PC-3 (cell line): ENCODE data around the gene FOXRED2. TPM values are rescaled to one million over a fixed set of nuclear protein-coding genes. Genes with fewer than 3 reads are reported as not detected.

Source experiments
- ATAC-seq: fragments of 200-7000 bp; cut with Tn5 transposase; 2 replicates; pipeline ENCODE4 v1.9.1; 2020; ENCODE audit warnings: mild to moderate bottlenecking, moderate library complexity
- BruUV-seq: library from RNA; stranded (reverse); fragments of 400-500 nt; replicated peaks from 2 replicates; lab custom pipeline; 2021; lab: Mats Ljungman, UMichigan
- CTCF ChIA-PET: fragments of 300-600 bp; sonication (Branson Sonifier 250); formaldehyde crosslinking; loops from one replicate; lab custom pipeline; 2022; ENCODE audit warnings: antibody characterized with exemption; lab: Charles Lee
- POLR2A ChIA-PET: fragments of 300-600 bp; sonication (Branson Sonifier 250); formaldehyde crosslinking; loops from one replicate; lab custom pipeline; 2022; ENCODE audit warnings: antibody characterized with exemption; ENCODE audit not compliant: unreplicated experiment; lab: Charles Lee
- DNase-seq: peaks from one replicate; pipeline ENCODE4 v3.0.0-alpha.2; 2015
- H2AFZ ChIP-seq: fragments of 300-600 bp; sonication (generic); 2 replicates; pipeline ENCODE4 v1.6.0; 2016; ENCODE audit warnings: antibody characterized with exemption, low read length
- H3F3A ChIP-seq: fragments of 300-600 bp; sonication (generic); one replicate; pipeline ENCODE4 v1.6.0; 2017; ENCODE audit warnings: antibody characterized with exemption, low read length, control low read depth, mild to moderate bottlenecking; ENCODE audit not compliant: unreplicated experiment
- H3K27ac ChIP-seq: fragments of 300-600 bp; sonication (generic); 2 replicates; pipeline ENCODE4 v1.5.1; 2016; ENCODE audit warnings: mild to moderate bottlenecking, low read length
- H3K27me3 ChIP-seq: fragments of 300-600 bp; sonication (generic); 2 replicates; pipeline ENCODE4 v1.6.1; 2016; ENCODE audit warnings: low read length, mixed read lengths
- H3K36me3 ChIP-seq: fragments of 300-600 bp; sonication (generic); 2 replicates; pipeline ENCODE4 v1.6.1; 2016; ENCODE audit warnings: low read depth, mixed run types, low read length, mixed read lengths
- H3K4me1 ChIP-seq: fragments of 300-600 bp; sonication (generic); 2 replicates; pipeline ENCODE4 v1.5.1; 2016; ENCODE audit warnings: low read length; ENCODE audit not compliant: insufficient read depth
- H3K4me2 ChIP-seq: fragments of 300-600 bp; sonication (generic); 2 replicates; pipeline ENCODE4 v1.6.0; 2016; ENCODE audit warnings: low read length
- H3K4me3 ChIP-seq: fragments of 300-600 bp; sonication (generic); 2 replicates; pipeline ENCODE4 v1.5.1; 2016; ENCODE audit warnings: mild to moderate bottlenecking, low read length, mixed read lengths
- H3K79me2 ChIP-seq: fragments of 300-600 bp; sonication (generic); 2 replicates; pipeline ENCODE4 v1.6.1; 2017; ENCODE audit warnings: low read length, mixed read lengths
- H3K9ac ChIP-seq: fragments of 300-600 bp; sonication (generic); 2 replicates; pipeline ENCODE4 v1.6.0; 2016; ENCODE audit warnings: mild to moderate bottlenecking, low read length
- H3K9me2 ChIP-seq: fragments of 300-600 bp; sonication (generic); replicated peaks from 2 replicates; pipeline ENCODE4 v1.6.1; 2016; ENCODE audit warnings: mixed run types, low read length, mixed read lengths
- H3K9me3 ChIP-seq: fragments of 300-600 bp; sonication (generic); 2 replicates; pipeline ENCODE4 v1.6.1; 2016; ENCODE audit warnings: low read length, mixed read lengths
- H4K20me1 ChIP-seq: fragments of 300-600 bp; sonication (generic); 2 replicates; pipeline ENCODE4 v1.6.1; 2016; ENCODE audit warnings: low read length, mixed read lengths
- CTCF ChIP-seq: fragments of 300-600 bp; sonication (generic); conservative IDR thresholded peaks from 2 replicates; pipeline ENCODE4 v1.5.1; 2017; ENCODE audit warnings: antibody characterized with exemption, low read depth, mild to moderate bottlenecking, low read length
- EZH2 ChIP-seq: fragments of 300-600 bp; sonication (generic); IDR thresholded peaks from one replicate; pipeline ENCODE4 v1.6.1; 2017; ENCODE audit warnings: antibody characterized with exemption, mild to moderate bottlenecking, low read length; ENCODE audit not compliant: unreplicated experiment
- EZH2phosphoT487 ChIP-seq: fragments of 300-600 bp; sonication (generic); IDR thresholded peaks from 2 replicates; pipeline ENCODE4 v1.6.1; 2018; ENCODE audit warnings: mild to moderate bottlenecking, antibody characterized with exemption, low read length, borderline replicate concordance
- intact Hi-C: fragments of 100-400 bp; cut with micrococcal nuclease; formaldehyde crosslinking; loops from 2 replicates; pipeline ENCODE4 v1.9.0; 2023
- total RNA-seq: library from RNA; depleted of rRNA; stranded (reverse); fragments of >200 nt; gene quantifications from 2 replicates; pipeline ENCODE4 v1.2.3, GENCODE V29; 2014

FOXRED2 gene
- total RNA-seq, 1 experiment from 2014 or later = 5.5 TPM

DNA sequence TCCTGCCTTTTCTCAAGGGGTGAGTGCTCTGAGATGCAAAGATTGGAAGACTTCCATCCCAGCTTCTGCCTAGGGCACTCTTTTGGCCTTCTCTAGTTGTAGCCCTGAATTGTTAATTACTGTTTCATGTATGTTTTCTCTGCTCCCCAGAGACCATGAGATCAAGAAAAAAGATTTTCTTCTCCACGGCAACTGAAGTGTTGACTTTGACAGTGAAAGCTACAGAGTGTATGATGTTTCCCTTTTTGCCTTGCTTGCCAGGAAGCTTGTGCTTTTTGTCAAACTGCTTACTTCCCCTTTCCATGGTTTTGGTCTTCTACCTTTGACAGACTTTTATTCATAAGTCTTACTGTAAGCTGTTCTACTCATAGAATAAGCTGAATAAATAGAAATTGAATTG lies 45.4 kb upstream of the FOXRED2 start:
- ATAC-seq = no peak
- Histone ChIP-seq H3K36me3 (no peaks in the 10 kb centered on the region), H2AFZ (no peak overlapping the region), H3K27ac (no peak overlapping the region), H4K20me1 (no peaks in the 10 kb centered on the region), H3K79me2 (no peaks in the 10 kb centered on the region), H3K4me1 (peaks cover 5% of the 10 kb centered on the region), H3K9ac (no peak overlapping the region), H3K27me3 (no peaks in the 10 kb centered on the region), H3K9me3 (no peaks in the 10 kb centered on the region), H3K4me3 (no peak overlapping the region), H3K4me2 (no peak overlapping the region), H3K9me2 (no peaks in the 10 kb centered on the region), H3F3A (no peaks in the 10 kb centered on the region)
- ChIA-PET CTCF (no interaction called here), POLR2A (no interaction called here)
- no TSS peak for BruUV-seq
- no peak for TF ChIP-seq EZH2
- TF ChIP-seq EZH2phosphoT487 = no peak
- TF ChIP-seq CTCF = no peak
- intact Hi-C loops = no loop called here
- no peak for DNase-seq

- peaks cover 16% of the 10 kb centered on the region for H3K4me1 ChIP-seq
- no peaks in the 10 kb centered on the region for H4K20me1 ChIP-seq
- no peaks in the 10 kb centered on the region for H3K79me2 ChIP-seq
- no peak overlapping the region for H2AFZ ChIP-seq
- CTCF ChIA-PET = no interaction called here
- TF ChIP-seq EZH2phosphoT487 (no peak), CTCF (no peak), EZH2 (no peak)
- no peak overlapping the region for H3K9ac ChIP-seq
- no peak overlapping the region for H3K27ac ChIP-seq
- no peaks in the 10 kb centered on the region for H3K9me3 ChIP-seq
- H3K9me2 ChIP-seq = no peaks in the 10 kb centered on the region
- H3F3A ChIP-seq = no peaks in the 10 kb centered on the region
- no peaks in the 10 kb centered on the region for H3K36me3 ChIP-seq
- DNase-seq = no peak
- no peak overlapping the region for H3K4me2 ChIP-seq
- POLR2A ChIA-PET = no interaction called here
- BruUV-seq = no TSS peak
- H3K4me3 ChIP-seq = no peak overlapping the region
- intact Hi-C loops = no loop called here
- no peak for ATAC-seq
- no peaks in the 10 kb centered on the region for H3K27me3 ChIP-seq
Observed at GRCh38 chr22:36550701-36551495, 44.1 kb upstream of the FOXRED2 start.

- no peak overlapping the region for H3K4me3 ChIP-seq
- DNase-seq (no peak), ATAC-seq (no peak)
- no peaks in the 10 kb centered on the region for H3K9me2 ChIP-seq
- H3K9me3 ChIP-seq = no peaks in the 10 kb centered on the region
- no peaks in the 10 kb centered on the region for H3F3A ChIP-seq
- H3K4me1 ChIP-seq = peaks cover 20% of the 10 kb centered on the region
- H3K4me2 ChIP-seq = no peak overlapping the region
- no peak overlapping the region for H3K27ac ChIP-seq
- POLR2A ChIA-PET = no interaction called here
- no peaks in the 10 kb centered on the region for H3K27me3 ChIP-seq
- H2AFZ ChIP-seq = no peak overlapping the region
- BruUV-seq = no TSS peak
- no peaks in the 10 kb centered on the region for H3K79me2 ChIP-seq
- TF ChIP-seq EZH2 = no peak
- no peak for TF ChIP-seq CTCF
- no peak for TF ChIP-seq EZH2phosphoT487
- H3K36me3 ChIP-seq = no peaks in the 10 kb centered on the region
- no peaks in the 10 kb centered on the region for H4K20me1 ChIP-seq
- H3K9ac ChIP-seq = no peak overlapping the region
- CTCF ChIA-PET = no interaction called here
- intact Hi-C loops = loop anchor here (10.0 kb wide), 1 partner anchor 116 kb away; no protein-coding TSS in a partner anchor
Observed at GRCh38 chr22:36549033-36549432, 42.2 kb upstream of the FOXRED2 start.
